Peyer's patch (tissue), 4 donors: ENCODE data around the gene PIF1. TPM values are rescaled to one million over a fixed set of nuclear protein-coding genes. Genes with fewer than 3 reads are reported as not detected.
A peak's percentile ranks its signal among the peaks of the same experiment; 100 is the strongest.

ENCODE experiments used
- DNase-seq, 3 donors: peaks; one replicate each; pipeline ENCODE4 v3.0.0-alpha.2; 2017 to 2019
- H3K27ac ChIP-seq, 4 donors: fragments of 200-600 bp; sonication (generic); one replicate each; pipeline ENCODE4 v1.5.1; 2016 to 2019
- H3K27me3 ChIP-seq, 2 donors: fragments of 200-600 bp; sonication (generic); one replicate each; pipeline ENCODE4 v1.5.1; 2019
- H3K36me3 ChIP-seq, 3 donors: fragments of 200-600 bp; sonication (generic); one replicate each; pipeline ENCODE4 v1.5.1; 2016 to 2019
- H3K4me1 ChIP-seq, 4 donors: fragments of 200-600 bp; sonication (generic); one replicate each; pipeline ENCODE4 v1.5.1; 2016 to 2019
- H3K4me3 ChIP-seq, 4 donors: fragments of 200-600 bp; sonication (generic); 1 replicate in 3 of 4; 2 replicates in 1 of 4; pipeline ENCODE4 v1.5.1; 2016 to 2019; ENCODE audit warnings: mild to moderate bottlenecking in 1 of 4
- H3K9me3 ChIP-seq, 4 donors: fragments of 200-600 bp; sonication (generic); one replicate each; pipeline ENCODE4 v1.5.1; 2016 to 2019; ENCODE audit warnings: mild to moderate bottlenecking in 1 of 4
- CTCF ChIP-seq, 6 experiments: fragments of 450-650 bp in 4 of 6; fragments of 200-600 bp in 2 of 6; sonication (generic) in 1 of 6; IDR thresholded peaks; one replicate each; pipeline ENCODE4 v1.5.1; 2017 to 2019; ENCODE audit warnings: antibody characterized with exemption in 6 of 6, mild to moderate bottlenecking in 3 of 6, moderate library complexity in 1 of 6
- POLR2A ChIP-seq, 2 donors: fragments of 450-650 bp; IDR thresholded peaks; one replicate each; pipeline ENCODE4 v1.5.1; 2017; ENCODE audit warnings: antibody characterized with exemption in 2 of 2, mild to moderate bottlenecking in 2 of 2, moderate library complexity in 2 of 2
- total RNA-seq, 4 donors: library from RNA; depleted of rRNA; stranded (reverse); fragments of >200 nt; gene quantifications; one replicate each; pipeline ENCODE4 v1.1.0, GENCODE V29; 2016

PIF1 gene
- total RNA-seq, 4 donors from 2014 or later, result 3.5 to 8.5 (median 6.9) TPM

- H3K27ac ChIP-seq, result peak overlapping the region in 2 of 4 donors; percentile 25 to 96
- DNase-seq, result no peak
- peaks cover 0 to 56% (median 28%) of the 10 kb centered on the region in 4 donors for H3K4me1 ChIP-seq
- no peaks in the 10 kb centered on the region for H3K27me3 ChIP-seq
- H3K9me3 ChIP-seq, result no peaks in the 10 kb centered on the region
- H3K4me3 ChIP-seq, result no peak overlapping the region
- H3K36me3 ChIP-seq, result peaks cover 0 to 17% (median 0%) of the 10 kb centered on the region in 3 donors
- TF ChIP-seq POLR2A (IDR thresholded peaks at IDR 0.05) (no peak), CTCF (IDR thresholded peaks at IDR 0.05) (no peak)
Measured at GRCh38 chr15:64847016-64847415, 21.6 kb upstream of the PIF1 start.

DNA sequence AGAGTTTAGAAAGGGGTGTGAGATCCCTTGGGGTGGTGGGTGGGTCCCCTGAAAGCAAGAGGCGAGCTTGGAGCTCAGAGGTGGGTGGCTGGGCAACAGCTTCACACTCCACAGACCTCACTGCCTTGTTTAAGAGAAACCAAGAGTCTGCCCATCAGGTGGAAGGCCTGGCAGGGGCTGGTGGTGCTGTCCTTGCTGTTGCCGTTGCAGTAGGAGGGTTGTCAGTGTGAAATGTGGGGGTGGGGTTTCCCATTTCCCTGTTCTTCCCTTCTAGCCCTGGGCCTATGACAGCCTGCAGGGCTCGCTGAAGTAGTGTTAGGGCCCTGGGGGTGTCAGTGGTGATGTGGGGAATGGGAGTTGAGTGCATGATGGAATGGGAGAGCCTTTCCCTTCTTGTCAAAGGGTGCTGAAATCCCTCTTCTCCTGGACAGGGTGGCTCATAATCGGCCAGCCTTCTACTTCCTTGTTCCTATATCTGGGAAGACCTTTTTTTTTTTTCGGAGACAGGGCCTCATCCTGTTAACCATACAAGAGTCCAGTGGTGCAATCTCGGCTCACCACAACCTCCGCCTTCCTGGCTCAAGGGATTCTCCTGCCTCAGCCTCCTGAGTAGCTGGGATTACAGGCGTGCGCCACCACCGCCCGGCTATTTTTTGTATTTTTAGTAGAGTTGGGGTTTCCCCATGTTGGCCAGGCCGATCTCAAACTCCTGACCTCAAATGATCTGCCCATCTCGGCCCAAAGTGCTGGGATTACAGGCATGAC is 20.6 kb upstream of the PIF1 start:
- peak overlapping the region in 2 of 4 donors; percentile 78 to 98 for H3K4me3 ChIP-seq

DNA sequence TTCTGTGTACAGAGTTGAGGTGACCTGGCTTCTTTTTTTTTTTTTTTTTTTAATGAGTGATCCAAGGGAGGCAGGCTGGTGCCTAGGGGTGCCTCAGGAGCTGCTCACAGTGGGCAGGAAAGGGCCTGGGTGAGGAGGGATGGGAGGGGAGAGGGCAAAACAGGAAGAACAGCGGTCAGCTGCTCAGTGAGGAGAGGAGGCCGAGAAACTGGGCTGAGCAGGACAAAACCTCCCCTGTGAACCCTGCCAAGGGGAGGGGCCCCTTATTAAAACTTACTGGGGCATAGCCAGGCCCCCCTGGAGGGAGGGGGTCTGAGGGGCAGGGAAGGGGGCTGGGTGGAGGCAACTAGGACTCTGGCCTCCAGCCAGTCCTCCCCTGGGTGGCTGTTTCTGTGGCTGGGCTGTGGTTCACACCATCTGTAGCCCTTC is 19.8 kb upstream of the PIF1 start:
- Histone ChIP-seq H3K36me3 (peaks cover 0 to 16% (median 0%) of the 10 kb centered on the region in 3 donors), H3K4me1 (peaks cover 0 to 51% (median 30%) of the 10 kb centered on the region in 4 donors), H3K4me3 (peak overlapping the region in 3 of 4 donors; percentile 78 to 98 (median 83)), H3K27me3 (no peaks in the 10 kb centered on the region), H3K9me3 (no peaks in the 10 kb centered on the region), H3K27ac (peak overlapping the region; percentile 91 to 96 (median 94))
- DNase-seq, result peak in 2 of 3 donors; percentile 58 to 72
- TF ChIP-seq CTCF (IDR thresholded peaks at IDR 0.05), result no peak
- no peak for TF ChIP-seq POLR2A (IDR thresholded peaks at IDR 0.05)

More for the DNA sequence above, 20.6 kb upstream of the PIF1 start:
- Histone ChIP-seq H3K27ac (peak overlapping the region; percentile 91 to 96 (median 94)), H3K9me3 (no peaks in the 10 kb centered on the region), H3K36me3 (peaks cover 0 to 17% (median 0%) of the 10 kb centered on the region in 3 donors), H3K4me1 (peaks cover 0 to 52% (median 29%) of the 10 kb centered on the region in 4 donors), H3K27me3 (no peaks in the 10 kb centered on the region)
- DNase-seq, result no peak
- no peak for TF ChIP-seq POLR2A (IDR thresholded peaks at IDR 0.05)
- TF ChIP-seq CTCF (IDR thresholded peaks at IDR 0.05), result no peak

DNA sequence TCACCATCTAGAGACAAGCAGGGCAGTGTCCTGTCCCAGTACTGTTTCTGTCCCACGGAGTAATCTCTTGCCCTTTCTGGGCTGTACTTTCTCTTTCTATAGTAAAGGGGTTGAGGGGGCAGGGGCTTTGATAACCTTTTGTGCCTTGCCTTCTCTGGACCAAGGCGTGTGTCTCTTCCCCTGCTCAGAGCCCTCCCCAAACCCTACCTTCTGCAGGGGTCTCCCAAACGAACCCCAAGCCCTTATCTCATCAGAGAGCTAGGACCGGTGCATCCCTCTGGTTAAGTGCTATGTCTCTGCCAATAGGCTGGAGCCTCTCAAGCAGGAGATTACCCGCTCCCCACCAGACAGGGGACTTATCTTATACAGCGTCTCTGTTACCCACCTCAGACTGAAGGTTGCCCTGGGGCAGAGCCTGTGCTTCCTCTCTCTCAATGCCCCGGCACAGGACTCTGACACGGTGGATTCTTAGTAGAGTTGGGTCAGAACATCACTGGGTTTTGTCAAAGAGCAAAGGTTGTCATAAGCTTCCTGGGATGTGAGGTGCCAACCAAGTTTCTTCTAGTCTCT is 19.2 kb upstream of the PIF1 start:
- H3K36me3 ChIP-seq, result peaks cover 0 to 11% (median 0%) of the 10 kb centered on the region in 3 donors
- no peaks in the 10 kb centered on the region for H3K9me3 ChIP-seq
- TF ChIP-seq POLR2A (IDR thresholded peaks at IDR 0.05) (no peak), CTCF (IDR thresholded peaks at IDR 0.05) (no peak)
- peaks cover 0 to 51% (median 30%) of the 10 kb centered on the region in 4 donors for H3K4me1 ChIP-seq
- peak overlapping the region; percentile 6 to 98 (median 80) for H3K4me3 ChIP-seq
- H3K27me3 ChIP-seq, result no peaks in the 10 kb centered on the region
- peak overlapping the region; percentile 91 to 96 (median 94) for H3K27ac ChIP-seq
- peak in 1 of 3 donors; percentile 52 for DNase-seq

DNA sequence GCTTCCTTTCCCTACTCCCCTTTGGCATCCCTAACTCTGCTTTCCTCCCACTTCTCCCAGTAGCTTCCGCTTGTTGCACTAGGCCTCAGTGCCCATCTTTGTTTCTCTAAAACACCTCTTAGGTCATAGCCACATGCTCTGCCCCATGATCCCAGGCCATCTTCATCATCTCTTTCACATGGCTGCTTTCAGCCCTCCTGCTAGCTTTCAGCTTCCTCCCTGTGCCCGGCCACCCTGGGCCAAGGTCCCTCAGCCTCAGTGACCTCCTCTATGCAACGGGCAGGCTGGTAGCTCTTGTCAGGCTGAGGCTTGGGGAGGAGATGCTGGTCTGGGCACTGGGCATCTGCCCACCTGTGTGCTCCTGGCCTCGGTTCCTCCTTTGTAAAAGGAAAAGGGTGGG is 18.5 kb upstream of the PIF1 start:
- TF ChIP-seq POLR2A (IDR thresholded peaks at IDR 0.05), result no peak
- TF ChIP-seq CTCF (IDR thresholded peaks at IDR 0.05), result no peak

More for the DNA sequence above, 18.5 kb upstream of the PIF1 start:
- Histone ChIP-seq H3K27me3 (no peaks in the 10 kb centered on the region), H3K9me3 (no peaks in the 10 kb centered on the region), H3K4me3 (peak overlapping the region; percentile 6 to 98 (median 80)), H3K4me1 (peaks cover 0 to 51% (median 30%) of the 10 kb centered on the region in 4 donors), H3K27ac (peak overlapping the region; percentile 91 to 96 (median 94)), H3K36me3 (peaks cover 0 to 4% (median 0%) of the 10 kb centered on the region in 3 donors)
- DNase-seq, result no peak
